ENCODE measurements around the gene STIM1.
"Not testable (repeated sequence)": the region's sequence is repeated elsewhere in the genome, so short reads cannot be mapped to it uniquely, and the experiment has no call there.

The STIM1 gene

GRCh38 chr11:4094348-4095291 is 239.2 kb downstream of the STIM1 start, which contains the start of gene RRM1:
RRM1 (plus strand) TSS chr11:4094799; CDS start chr11:4095013, 214 bp downstream.
- peak; percentile 85 for DNase-seq (ENCODE audit: extremely low read depth in 1 of 2, low read depth in 1 of 2)

DNA sequence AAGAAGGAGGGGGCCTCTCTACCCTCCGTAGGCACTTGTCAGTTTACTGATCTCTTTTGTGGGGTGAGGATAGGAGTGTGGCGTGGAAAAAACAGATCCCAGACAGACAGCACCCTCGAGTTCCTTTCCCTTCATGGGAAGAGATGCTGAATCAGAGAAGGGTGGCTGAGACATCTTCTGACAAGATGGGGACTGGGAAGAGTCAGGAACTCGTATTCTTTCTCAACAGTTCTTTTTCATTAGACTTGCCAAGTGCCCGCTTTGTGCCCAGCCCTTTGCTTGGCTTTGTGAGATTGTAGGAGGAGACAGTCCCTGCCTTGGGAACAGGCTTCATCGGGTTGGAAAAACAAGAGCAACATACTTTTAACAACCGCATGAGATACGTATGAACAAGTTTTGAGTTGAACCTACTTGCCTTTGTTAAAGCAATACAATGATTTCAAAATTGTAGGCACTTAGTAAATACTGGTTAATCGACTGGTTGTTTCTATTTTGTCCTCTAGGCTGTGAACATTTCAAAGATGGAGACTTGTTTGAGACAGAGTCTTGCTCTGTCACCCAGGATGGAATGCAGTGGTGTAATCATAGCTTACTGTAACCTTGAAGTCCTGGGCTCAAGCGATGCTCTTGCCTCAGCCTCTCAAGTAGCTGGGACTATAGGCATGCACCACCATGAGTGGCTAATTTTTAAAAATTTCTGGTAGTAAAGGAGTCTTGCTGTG is 240.2 kb downstream of the STIM1 start:
- DNase-seq (ENCODE audit: extremely low read depth in 1 of 2, low read depth in 1 of 2), result no peak

GRCh38 chr11:4098026-4098621 is 242.7 kb downstream of the STIM1 start:
- no peak for DNase-seq (ENCODE audit: extremely low read depth in 1 of 2, low read depth in 1 of 2)

DNA sequence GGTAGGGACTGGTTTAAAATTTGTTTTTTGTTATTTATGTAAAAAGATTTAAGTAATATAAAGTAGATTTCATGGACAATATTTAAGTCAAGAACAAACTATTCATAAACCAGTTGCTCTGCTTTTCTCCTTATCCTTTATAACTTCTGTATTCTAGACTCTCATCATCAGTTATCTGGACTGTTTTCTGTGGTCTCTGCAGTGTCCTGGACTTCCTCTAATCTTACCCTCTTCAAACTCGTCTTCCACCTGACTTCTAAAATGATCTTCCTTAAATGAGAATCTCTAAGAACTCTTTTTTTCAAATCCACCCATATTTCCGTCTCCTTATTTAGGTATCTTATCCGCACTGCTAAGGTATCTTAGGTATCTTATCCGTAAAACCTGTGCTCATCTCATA is 247.2 kb downstream of the STIM1 start:
- no peak for DNase-seq (ENCODE audit: extremely low read depth in 1 of 2, low read depth in 1 of 2)

DNA sequence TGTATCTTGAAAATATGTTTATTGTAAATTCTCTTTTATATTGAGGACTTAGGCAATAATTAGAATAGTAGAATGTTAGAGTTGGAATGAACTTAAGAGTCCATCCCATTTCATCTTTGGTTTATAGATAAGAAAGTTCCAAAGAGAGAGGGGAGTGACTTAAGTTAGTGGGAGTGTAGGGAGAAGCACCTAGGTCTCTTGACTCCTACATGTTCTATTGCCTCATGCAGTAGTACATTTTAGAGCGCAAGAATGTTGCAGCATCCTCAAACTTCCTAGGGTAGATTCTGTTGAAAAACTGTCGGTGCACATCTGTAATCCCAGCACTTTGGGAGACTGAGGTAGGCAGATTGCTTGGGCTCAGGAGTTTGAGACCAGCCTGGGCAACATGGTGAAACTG is 247.8 kb downstream of the STIM1 start:
- DNase-seq (ENCODE audit: extremely low read depth in 1 of 2, low read depth in 1 of 2), result no peak

DNA sequence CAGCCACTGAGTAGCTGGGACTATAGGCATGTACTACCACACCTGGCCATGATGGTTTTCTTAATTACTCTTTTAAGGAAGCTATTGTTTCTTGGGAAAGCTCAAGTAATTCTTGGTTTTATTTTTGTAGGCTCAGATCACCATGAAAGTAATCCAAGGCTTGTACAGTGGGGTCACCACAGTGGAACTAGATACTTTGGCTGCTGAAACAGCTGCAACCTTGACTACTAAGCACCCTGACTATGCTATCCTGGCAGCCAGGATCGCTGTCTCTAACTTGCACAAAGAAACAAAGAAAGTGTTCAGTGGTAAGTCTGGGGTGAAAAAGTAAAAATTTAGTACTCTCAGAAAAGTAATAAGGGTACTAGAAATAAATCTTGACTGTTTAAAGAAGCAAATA is 250.5 kb downstream of the STIM1 start:
- DNase-seq (ENCODE audit: extremely low read depth in 1 of 2, low read depth in 1 of 2), result no peak

GRCh38 chr11:4111834-4112233 is 256.4 kb downstream of the STIM1 start:
- DNase-seq (ENCODE audit: extremely low read depth in 1 of 2, low read depth in 1 of 2), result no peak

GRCh38 chr11:4115128-4115527 is 259.7 kb downstream of the STIM1 start:
- no peak for DNase-seq (ENCODE audit: extremely low read depth in 1 of 2, low read depth in 1 of 2)

- no peak for DNase-seq (ENCODE audit: extremely low read depth in 1 of 2, low read depth in 1 of 2)
These were observed 262.6 kb downstream of the STIM1 start for GRCh38 chr11:4118107-4118506.

GRCh38 chr11:4123218-4123617 is 267.8 kb downstream of the STIM1 start:
- DNase-seq (ENCODE audit: extremely low read depth in 1 of 2, low read depth in 1 of 2), result no peak

- no peak for DNase-seq (ENCODE audit: extremely low read depth in 1 of 2, low read depth in 1 of 2)
These were observed 269.7 kb downstream of the STIM1 start for GRCh38 chr11:4125141-4125540.

DNA sequence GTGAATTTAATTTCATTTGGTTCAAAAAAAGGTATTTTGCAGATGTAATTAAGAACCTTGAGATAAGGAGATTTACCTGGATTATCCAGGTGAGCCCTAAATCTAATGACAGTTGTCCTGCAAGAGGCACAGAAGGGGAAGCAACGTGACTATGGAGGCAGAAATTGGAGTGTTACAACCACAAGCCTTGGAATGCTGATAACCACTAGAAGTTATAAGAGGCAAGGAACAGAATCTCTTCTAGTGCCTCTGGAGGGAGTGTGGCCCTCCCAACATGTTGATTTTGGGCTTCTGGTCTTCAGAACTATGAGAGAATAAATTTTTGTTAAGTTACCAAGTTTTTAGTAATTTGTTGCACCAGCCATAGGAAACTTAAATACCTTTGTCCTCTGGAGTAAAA is 271.9 kb downstream of the STIM1 start:
- DNase-seq (ENCODE audit: extremely low read depth in 1 of 2, low read depth in 1 of 2), result no peak

DNA sequence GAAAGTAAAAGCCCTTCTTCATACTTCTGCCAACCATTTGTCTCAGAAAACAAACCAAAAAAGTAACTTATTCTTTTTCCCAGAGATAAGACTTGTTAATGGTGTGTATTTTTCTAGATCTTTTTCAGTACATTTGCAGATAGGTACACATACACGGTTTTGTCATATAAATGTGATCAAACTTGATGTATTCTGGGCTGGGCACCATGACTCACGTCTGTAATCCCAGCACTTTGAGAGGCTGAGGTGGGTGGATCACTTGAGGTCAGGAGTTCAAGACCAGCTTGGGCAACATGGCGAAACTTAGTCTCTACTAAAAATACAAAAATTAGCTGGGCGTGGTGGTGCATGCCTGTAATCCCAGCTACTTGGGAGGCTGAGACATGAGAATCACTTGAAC is 274.8 kb downstream of the STIM1 start:
- not testable (repeated sequence) for DNase-seq (ENCODE audit: extremely low read depth in 1 of 2, low read depth in 1 of 2)

GRCh38 chr11:4134806-4135205 is 279.3 kb downstream of the STIM1 start:
- DNase-seq (ENCODE audit: extremely low read depth in 1 of 2, low read depth in 1 of 2), result no peak

- DNase-seq (ENCODE audit: extremely low read depth in 1 of 2, low read depth in 1 of 2), result no peak
These were observed 283.0 kb downstream of the STIM1 start for GRCh38 chr11:4138497-4138896.

DNA sequence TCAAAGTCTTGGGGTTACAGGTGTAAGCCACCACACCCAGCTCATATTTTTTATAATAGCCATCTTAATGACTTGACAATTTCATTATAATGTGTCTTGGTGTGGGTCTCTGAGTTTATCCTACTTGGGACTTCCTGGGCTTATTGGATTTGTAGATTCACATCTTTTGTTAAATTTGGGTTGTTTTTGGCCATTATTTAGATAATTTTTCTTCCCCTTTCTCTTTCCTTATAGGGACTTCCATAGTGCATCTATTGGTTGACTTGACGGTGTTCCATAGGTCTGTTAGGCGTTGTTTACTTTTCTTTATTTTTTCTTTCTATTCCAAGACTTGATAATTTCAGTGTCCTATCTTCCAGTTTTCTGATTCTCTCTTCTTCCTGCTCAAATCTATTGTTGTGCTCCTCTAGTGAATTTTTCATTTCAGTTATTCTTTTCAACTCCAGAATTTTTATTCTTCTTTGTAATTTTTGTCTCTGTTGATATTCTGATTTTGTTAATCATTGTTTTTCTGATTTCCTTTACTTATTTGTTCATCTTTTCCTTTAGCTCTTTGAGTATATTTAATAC is 284.7 kb downstream of the STIM1 start:
- DNase-seq (ENCODE audit: extremely low read depth in 1 of 2, low read depth in 1 of 2), result no peak

Measured in activated CD8-positive, alpha-beta memory T cell treated with anti-CD3 and anti-CD28 coated beads for 1 hour (primary cell).